ENCODE measurements around the gene R3HCC1L.

R3HCC1L gene

DNA sequence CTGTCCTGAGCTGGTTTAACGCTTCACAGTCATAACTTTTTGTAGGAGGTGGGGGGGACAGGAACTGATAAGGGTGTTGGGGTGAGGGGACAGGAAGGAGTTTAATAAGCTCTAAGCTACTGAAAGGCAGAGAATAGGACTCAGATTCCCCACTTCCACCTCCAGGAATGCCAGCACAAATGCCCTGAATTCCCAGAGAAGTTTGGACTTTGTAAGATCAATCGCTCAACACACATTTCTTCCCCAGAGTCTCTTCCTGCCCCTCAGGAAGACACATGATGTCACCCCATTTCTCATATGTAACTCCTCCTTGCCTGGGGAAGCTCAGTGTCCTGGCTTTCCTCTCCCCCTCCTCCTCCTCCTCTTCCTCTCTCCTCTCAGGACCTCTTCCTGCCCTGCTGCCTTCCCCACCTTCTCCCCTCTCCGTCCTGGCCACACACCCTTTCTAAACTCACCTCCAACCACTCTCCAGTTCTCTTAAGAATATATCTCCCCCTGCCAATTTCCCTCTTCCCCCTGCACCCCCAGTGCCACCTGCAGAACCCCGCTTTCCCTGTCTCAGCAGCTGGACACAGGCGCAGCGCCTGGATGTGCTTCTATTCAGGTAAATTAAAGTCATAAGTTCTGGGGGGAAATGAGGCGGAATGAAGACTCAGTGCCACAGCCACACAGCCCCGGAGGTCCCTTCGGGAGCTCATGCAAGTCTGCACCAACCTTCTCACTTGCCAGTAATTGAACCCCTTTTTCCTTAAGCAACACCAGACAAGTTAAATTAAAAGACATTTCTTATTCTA lies 138.8 kb downstream of the R3HCC1L start:
- TF ChIP-seq PAX5 (IDR thresholded peaks at IDR 0.05; ENCODE audit: insufficient read depth, low read length, severe bottlenecking) (no peak), POU2F2 (IDR thresholded peaks at IDR 0.05; ENCODE audit: low read depth, low read length) (no peak), SPI1 (IDR thresholded peaks at IDR 0.05; ENCODE audit: low read depth, low read length) (no peak), POLR2AphosphoS5 (IDR thresholded peaks at IDR 0.05; ENCODE audit: low read depth, low read length) (no peak), TAF1 (IDR thresholded peaks at IDR 0.05; ENCODE audit: low read depth, low read length) (no peak), POLR2A (IDR thresholded peaks at IDR 0.05; ENCODE audit: low read depth, low read length) (no peak)
- no peak for DNase-seq (ENCODE audit: insufficient read length, low spot score)
- no peak for FAIRE-seq

DNA sequence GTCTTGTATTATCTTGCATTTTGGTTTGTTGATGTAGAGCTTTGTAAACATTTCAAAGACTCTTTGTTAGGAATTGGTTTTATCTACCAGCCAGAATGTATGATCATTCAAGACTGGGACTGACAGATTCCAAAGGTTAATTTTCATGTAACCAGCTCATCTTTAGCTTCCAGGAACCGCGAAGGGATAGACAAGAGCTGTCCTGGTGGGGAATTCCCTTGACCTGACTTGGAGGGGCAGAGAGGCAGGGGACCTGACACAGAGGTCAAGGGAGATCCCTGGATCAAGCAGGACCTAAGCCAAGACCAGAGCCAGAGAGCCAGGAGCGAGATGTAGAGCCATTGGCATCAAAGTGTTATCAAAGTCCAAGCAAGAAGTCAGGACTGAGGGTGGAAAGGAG lies 140.1 kb downstream of the R3HCC1L start:
- FAIRE-seq (no peak), DNase-seq (ENCODE audit: insufficient read length, low spot score) (no peak)
- TF ChIP-seq POU2F2 (IDR thresholded peaks at IDR 0.05; ENCODE audit: low read depth, low read length): no peak
- no peak for TF ChIP-seq POLR2A (IDR thresholded peaks at IDR 0.05; ENCODE audit: low read depth, low read length)
- no peak for TF ChIP-seq PAX5 (IDR thresholded peaks at IDR 0.05; ENCODE audit: insufficient read depth, low read length, severe bottlenecking)
- no peak for TF ChIP-seq TAF1 (IDR thresholded peaks at IDR 0.05; ENCODE audit: low read depth, low read length)

DNA sequence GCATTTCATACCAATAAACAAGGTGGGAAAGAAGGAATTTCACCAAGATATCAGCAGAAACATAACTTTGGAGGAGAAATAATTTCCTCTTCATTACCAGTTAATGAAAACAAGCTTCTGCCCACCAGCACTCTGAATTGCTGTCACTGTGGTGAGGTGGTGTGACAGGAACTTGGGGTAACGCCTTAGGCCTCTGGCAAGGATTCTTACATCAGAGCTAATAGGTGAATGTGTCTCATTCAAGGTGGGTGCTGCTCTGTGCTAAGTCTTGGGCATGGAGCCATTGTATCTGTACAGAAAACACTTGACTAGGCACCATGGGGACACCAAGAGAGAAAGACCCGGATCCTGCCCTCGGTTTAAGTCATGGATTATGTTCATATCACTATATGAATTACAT lies 141.9 kb downstream of the R3HCC1L start:
- DNase-seq (ENCODE audit: insufficient read length, low spot score): no peak
- no peak for TF ChIP-seq POLR2AphosphoS5 (IDR thresholded peaks at IDR 0.05; ENCODE audit: low read depth, low read length)
- TF ChIP-seq SPI1 (IDR thresholded peaks at IDR 0.05; ENCODE audit: low read depth, low read length): no peak
- no peak for TF ChIP-seq TAF1 (IDR thresholded peaks at IDR 0.05; ENCODE audit: low read depth, low read length)
- TF ChIP-seq PAX5 (IDR thresholded peaks at IDR 0.05; ENCODE audit: insufficient read depth, low read length, severe bottlenecking): no peak

DNA sequence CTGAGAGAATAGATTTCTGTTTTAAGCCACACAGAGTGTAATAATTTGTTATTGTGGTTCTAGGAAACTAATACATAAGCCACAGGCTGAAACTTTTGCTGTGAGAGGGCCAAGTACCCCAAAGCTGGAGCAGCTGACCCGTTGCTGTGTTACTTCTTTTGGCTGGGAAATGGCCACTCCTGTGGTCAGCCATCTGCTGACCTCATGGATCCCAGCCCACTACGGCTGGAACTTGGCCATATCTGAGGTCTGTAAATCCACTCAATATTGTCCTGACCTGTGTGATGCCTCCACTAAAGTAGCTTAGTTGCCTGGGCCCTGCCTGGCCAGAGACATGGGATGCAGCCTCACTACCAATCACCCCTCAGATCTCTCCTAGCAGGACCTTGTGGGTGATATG lies 151.0 kb downstream of the R3HCC1L start:
- TF ChIP-seq POLR2A (IDR thresholded peaks at IDR 0.05; ENCODE audit: low read depth, low read length) (no peak), POU2F2 (IDR thresholded peaks at IDR 0.05; ENCODE audit: low read depth, low read length) (no peak), SPI1 (IDR thresholded peaks at IDR 0.05; ENCODE audit: low read depth, low read length) (no peak), TAF1 (IDR thresholded peaks at IDR 0.05; ENCODE audit: low read depth, low read length) (no peak), PAX5 (IDR thresholded peaks at IDR 0.05; ENCODE audit: insufficient read depth, low read length, severe bottlenecking) (no peak), POLR2AphosphoS5 (IDR thresholded peaks at IDR 0.05; ENCODE audit: low read depth, low read length) (no peak)
- DNase-seq (ENCODE audit: insufficient read length, low spot score) (no peak), FAIRE-seq (no peak)

More for the DNA sequence above, 141.9 kb downstream of the R3HCC1L start:
- FAIRE-seq: no peak

DNA sequence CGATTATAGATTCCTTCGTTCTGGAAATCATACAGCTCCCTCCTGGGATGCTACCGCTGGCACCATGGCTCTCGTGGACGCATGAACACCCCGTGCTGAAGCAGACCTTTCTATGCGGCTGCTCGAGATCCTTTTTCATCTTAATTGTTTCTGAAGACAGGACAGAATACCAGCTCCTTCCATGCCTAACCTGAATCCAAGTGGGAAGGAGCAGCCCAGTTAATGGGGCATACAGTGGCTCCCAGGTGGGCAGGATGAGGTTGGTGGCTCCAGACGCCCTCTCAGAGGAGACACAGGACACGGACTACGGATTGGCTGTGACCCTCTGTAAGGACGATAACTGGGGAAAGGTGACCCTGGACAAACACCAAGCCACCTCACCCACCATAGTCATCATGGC lies 152.0 kb downstream of the R3HCC1L start:
- TF ChIP-seq SPI1 (IDR thresholded peaks at IDR 0.05; ENCODE audit: low read depth, low read length): no peak
- TF ChIP-seq POU2F2 (IDR thresholded peaks at IDR 0.05; ENCODE audit: low read depth, low read length): no peak
- TF ChIP-seq PAX5 (IDR thresholded peaks at IDR 0.05; ENCODE audit: insufficient read depth, low read length, severe bottlenecking): no peak
- TF ChIP-seq TAF1 (IDR thresholded peaks at IDR 0.05; ENCODE audit: low read depth, low read length): no peak
- no peak for TF ChIP-seq POLR2A (IDR thresholded peaks at IDR 0.05; ENCODE audit: low read depth, low read length)
- TF ChIP-seq POLR2AphosphoS5 (IDR thresholded peaks at IDR 0.05; ENCODE audit: low read depth, low read length): no peak
- FAIRE-seq (no peak), DNase-seq (ENCODE audit: insufficient read length, low spot score) (no peak)

DNA sequence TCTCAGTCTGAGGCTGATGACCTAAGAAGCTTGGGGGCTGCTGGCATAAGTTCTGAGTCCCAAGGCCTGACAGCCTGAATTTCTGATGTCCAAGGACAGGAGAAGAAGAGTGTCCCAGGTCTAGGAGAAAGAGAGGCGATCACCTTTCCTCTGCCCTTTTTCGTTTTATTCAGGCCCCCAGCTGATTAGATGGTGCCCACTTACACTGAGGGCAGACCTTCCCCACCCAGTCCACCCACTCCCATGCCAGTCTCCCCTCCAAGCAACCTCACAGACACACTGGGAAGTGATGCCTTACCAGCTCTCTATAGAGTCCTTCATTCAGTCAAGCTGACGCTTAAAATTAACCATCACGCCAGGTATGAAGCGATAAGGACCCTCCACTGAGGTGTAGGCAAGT lies 152.9 kb downstream of the R3HCC1L start:
- FAIRE-seq: no peak
- TF ChIP-seq PAX5 (IDR thresholded peaks at IDR 0.05; ENCODE audit: insufficient read depth, low read length, severe bottlenecking) (no peak), POU2F2 (IDR thresholded peaks at IDR 0.05; ENCODE audit: low read depth, low read length) (no peak)
- no peak for DNase-seq (ENCODE audit: insufficient read length, low spot score)

DNA sequence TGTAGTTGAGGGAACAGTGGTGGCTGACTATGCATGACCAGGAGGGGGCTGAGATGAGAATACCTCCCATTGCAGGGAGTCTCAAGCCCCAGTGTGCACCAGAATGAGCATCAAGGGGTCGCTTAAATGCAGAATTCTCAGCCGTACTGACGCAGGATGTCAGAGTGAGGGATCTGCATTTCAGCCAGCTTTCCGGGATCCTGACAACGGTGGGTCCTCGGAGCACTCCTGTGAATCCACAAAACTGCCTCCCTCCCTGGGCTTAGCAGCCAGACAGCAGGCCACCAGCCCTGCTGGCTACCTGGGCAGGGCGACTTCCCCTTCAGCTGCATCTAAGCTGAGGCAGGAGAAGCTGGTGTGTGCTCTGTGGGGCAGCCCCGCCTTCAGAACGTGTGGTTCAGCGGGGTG lies 155.3 kb downstream of the R3HCC1L start:
- DNase-seq (ENCODE audit: insufficient read length, low spot score) (no peak), FAIRE-seq (no peak)
- TF ChIP-seq PAX5 (IDR thresholded peaks at IDR 0.05; ENCODE audit: insufficient read depth, low read length, severe bottlenecking) (no peak), TAF1 (IDR thresholded peaks at IDR 0.05; ENCODE audit: low read depth, low read length) (no peak), POLR2A (IDR thresholded peaks at IDR 0.05; ENCODE audit: low read depth, low read length) (no peak), POU2F2 (IDR thresholded peaks at IDR 0.05; ENCODE audit: low read depth, low read length) (no peak), SPI1 (IDR thresholded peaks at IDR 0.05; ENCODE audit: low read depth, low read length) (no peak), POLR2AphosphoS5 (IDR thresholded peaks at IDR 0.05; ENCODE audit: low read depth, low read length) (no peak)

DNA sequence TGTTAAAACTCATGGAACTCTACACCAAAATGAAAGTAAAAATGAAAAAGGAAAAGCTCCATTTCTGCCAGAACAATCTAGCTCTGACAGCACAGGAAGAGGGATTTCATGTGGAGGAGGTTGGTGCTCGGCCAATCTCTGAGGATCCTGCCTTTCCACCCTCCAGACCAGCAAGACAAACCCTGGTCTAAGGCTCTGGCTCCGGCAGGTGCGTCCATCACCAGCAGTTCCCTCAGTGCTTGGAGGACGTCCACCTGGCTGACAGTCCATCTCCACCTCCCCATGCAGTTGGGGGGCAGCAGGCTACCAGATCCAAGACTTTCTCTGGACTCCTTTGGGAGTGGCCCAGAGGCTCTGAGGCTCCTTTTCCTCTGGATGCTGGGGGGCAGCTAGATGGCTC lies 158.5 kb downstream of the R3HCC1L start:
- FAIRE-seq: no peak
- TF ChIP-seq PAX5 (IDR thresholded peaks at IDR 0.05; ENCODE audit: insufficient read depth, low read length, severe bottlenecking): no peak
- no peak for TF ChIP-seq POLR2A (IDR thresholded peaks at IDR 0.05; ENCODE audit: low read depth, low read length)
- no peak for TF ChIP-seq TAF1 (IDR thresholded peaks at IDR 0.05; ENCODE audit: low read depth, low read length)
- no peak for TF ChIP-seq POU2F2 (IDR thresholded peaks at IDR 0.05; ENCODE audit: low read depth, low read length)
- no peak for TF ChIP-seq POLR2AphosphoS5 (IDR thresholded peaks at IDR 0.05; ENCODE audit: low read depth, low read length)
- no peak for TF ChIP-seq SPI1 (IDR thresholded peaks at IDR 0.05; ENCODE audit: low read depth, low read length)
- DNase-seq (ENCODE audit: insufficient read length, low spot score): no peak

DNA sequence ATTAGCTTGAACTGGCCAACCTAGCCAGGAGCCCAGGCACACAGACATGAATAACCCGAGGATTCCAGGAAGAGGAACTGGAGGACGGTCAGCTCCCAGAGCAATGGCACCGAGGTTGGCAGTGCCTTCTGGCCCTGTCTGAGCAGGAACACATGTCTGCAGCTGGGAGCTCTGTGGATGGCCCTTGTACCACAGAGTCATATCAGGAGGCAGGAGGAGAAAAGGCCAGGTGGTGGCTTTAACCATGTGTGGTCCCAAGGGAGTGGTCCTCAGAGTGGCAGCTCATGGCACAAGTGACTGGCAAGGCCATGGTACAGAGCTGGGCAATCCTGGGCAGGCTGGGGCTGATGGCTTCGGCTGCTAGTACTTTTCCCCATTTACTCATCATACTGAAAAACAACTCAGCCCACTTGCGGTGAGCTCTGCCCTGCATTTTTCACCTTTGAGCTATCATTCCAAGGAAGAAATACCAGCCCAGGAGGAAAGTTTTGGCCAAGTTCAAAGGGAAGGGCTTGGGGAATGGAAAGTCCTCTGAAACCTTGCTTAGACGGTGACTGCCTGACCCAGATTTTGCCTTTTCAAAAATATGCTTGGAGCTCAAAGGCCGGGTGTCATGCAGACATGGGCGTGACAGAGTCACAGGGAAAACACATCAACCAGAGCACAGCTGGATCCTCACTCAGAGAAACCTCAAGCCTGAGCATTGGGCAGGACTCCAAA lies 159.3 kb downstream of the R3HCC1L start:
- no peak for DNase-seq (ENCODE audit: insufficient read length, low spot score)

More for the DNA sequence above, 159.3 kb downstream of the R3HCC1L start:
- FAIRE-seq: no peak
- TF ChIP-seq POLR2AphosphoS5 (IDR thresholded peaks at IDR 0.05; ENCODE audit: low read depth, low read length) (no peak), PAX5 (IDR thresholded peaks at IDR 0.05; ENCODE audit: insufficient read depth, low read length, severe bottlenecking) (no peak), TAF1 (IDR thresholded peaks at IDR 0.05; ENCODE audit: low read depth, low read length) (no peak), POU2F2 (IDR thresholded peaks at IDR 0.05; ENCODE audit: low read depth, low read length) (no peak), SPI1 (IDR thresholded peaks at IDR 0.05; ENCODE audit: low read depth, low read length) (no peak), POLR2A (IDR thresholded peaks at IDR 0.05; ENCODE audit: low read depth, low read length) (no peak)

All from GM12891 (cell line).